HG03103 (cell line): ENCODE measurements around the gene MAGI1.
"Not testable (repeated sequence)": the region's sequence is repeated elsewhere in the genome, so short reads cannot be mapped to it uniquely, and the experiment has no call there.

Source experiments
- ATAC-seq: cut with Tn5 transposase; IDR thresholded peaks from one replicate; pipeline ENCODE4 v1.9.1; 2021; ENCODE audit warnings: low read depth; ENCODE audit not compliant: unreplicated experiment

The MAGI1 gene

DNA sequence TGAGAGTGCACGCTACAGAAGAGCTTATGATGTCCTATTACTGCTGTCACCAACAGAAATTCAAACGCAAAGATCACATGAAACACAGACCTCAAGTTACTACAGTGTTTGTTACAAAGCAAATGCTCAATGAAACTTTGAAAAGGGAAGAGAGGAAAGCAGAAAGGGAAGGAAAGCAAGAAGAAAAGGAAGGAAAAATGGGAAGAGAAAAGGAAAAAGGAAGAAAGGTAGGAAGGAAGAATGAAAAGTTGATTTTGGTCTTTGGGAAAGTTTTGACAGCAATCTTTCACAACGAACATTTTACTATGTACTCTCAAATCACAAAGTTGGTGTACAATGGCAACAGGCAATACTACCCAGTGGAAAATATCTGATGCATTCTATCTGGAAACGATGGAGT is 514.8 kb downstream of the MAGI1 start:
- no peak for ATAC-seq

DNA sequence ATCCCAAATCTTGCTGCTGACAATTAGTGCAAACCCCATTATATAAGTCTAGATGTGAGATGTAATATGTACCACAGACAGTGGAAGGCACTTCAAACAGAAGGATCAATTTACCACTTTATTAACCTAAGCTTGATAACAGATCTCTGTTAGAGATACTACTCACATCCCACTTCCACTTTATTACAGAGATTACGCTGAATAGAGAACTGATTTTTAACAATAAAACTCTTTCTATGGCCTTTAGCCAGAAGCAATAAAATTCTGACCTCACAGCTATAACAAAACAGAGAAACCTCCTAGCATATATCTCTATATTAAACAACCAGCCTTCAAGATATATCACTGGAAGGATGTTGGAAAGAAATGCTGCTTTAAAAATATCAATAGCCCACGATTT is 517.7 kb downstream of the MAGI1 start:
- ATAC-seq, result no peak

DNA sequence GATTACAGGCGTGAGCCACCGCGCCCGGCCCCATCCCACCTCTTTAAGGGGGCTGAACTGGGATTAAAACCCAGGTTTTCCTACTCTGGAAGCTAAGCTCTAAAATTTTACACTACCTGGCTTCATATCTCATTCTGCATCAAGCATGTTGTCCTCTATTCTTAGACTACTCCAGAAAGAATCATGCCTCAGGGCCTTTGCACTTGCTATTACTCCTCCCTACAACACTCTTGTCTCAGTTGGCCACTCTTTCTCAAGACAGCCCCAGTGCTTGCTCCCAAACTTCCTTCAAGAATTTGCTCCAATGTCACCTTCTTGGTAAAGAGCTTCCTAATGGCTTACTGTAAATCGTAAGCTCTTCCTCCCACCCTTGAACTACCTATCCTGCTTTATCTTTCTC is 521.7 kb downstream of the MAGI1 start:
- no peak for ATAC-seq

DNA sequence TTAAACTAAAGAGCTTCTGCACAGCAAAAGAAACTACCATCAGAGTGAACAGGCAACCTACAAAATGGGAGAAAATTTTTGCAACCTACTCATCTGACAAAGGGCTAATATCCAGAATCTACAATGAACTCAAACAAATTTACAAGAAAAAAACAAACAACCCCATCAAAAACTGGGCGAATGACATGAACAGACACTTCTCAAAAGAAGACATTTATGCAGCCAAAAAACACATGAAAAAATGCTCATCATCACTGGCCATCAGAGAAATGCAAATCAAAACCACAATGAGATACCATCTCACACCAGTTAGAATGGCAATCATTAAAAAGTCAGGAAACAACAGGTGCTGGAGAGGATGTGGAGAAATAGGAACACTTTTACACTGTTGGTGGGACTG is 524.4 kb downstream of the MAGI1 start:
- not testable (repeated sequence) for ATAC-seq

DNA sequence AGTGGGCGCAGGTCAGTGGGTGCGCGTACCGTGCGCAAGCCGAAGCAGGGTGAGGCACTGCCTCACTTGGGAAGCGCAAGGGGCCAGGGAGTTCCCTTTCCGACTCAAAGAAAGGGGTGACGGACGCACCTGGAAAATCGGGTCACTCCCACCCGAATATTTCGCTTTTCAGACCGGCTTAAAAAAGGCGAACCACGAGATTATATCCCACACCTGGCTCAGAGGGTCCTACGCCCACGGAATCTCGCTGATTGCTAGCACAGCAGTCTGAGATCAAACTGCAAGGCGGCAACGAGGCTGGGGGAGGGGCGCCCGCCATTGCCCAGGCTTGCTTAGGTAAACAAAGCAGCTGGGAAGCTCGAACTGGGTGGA is 529.3 kb downstream of the MAGI1 start:
- ATAC-seq, result not testable (repeated sequence)

DNA sequence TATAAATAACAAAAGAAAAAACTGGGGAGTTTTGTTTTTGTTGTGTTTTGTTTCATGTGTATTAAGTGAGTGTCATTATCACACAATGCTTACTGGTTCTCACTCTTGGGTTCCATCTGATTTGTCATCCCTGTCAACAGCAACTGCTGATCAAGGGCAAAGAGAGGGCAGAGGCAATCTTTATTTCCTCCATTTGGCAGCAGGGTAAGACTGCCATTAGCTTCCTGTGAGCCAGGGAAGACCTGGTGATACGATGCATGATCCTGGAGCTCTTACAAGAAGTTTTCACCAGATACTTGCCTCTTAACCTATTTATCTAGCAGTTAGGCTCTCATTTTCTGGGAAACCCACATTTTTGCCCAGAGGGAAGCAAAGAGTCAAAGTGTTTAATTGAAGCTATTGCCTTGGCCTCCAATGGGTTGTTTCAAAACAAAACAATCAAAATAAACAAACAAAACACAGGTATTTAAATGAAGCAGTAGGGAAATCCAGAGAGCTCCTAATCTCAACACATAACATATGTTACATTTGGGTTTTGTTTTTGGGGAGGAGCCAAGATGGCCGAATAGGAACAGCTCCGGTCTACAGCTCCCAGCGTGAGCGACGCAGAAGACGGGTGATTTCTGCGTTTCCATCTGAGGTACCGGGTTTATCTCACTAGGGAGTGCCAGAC is 529.8 kb downstream of the MAGI1 start:
- ATAC-seq, result no peak

DNA sequence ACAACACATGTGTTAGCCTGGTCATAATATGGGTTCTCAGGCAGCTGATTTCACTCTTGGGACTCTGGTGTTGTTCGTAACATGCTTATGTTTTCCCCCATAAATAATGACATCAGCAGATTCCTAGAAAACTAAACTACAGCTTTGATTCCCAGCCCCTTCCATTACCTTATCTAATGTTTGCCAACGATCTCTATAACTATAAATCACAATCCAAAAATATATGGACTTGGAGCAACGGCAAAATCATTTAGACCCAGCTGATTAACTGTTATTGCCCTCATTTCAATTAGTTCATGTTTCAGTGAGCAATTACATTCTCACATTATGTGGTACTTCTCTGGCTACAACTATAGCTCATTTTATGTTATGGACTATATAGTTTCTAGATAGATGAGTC is 531.3 kb downstream of the MAGI1 start:
- ATAC-seq, result no peak

DNA sequence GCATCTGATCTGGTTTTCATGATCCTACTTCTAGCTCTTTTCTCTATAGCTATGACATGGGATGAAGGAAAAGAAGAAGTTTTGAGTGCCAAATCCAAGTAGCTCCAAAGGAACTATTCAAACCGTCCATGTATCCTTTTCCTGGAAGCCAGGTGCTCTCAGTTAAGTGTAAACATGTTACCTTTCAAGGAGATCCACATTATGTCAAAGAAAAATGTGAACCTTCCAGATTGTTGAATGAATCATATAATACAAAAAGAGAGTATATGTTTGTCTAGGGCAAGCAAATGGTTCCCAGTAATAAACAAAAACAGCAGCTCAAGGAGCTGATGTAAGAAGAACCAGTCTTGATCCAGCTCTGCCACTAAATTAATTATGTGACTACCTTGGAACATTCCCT is 534.9 kb downstream of the MAGI1 start:
- no peak for ATAC-seq

DNA sequence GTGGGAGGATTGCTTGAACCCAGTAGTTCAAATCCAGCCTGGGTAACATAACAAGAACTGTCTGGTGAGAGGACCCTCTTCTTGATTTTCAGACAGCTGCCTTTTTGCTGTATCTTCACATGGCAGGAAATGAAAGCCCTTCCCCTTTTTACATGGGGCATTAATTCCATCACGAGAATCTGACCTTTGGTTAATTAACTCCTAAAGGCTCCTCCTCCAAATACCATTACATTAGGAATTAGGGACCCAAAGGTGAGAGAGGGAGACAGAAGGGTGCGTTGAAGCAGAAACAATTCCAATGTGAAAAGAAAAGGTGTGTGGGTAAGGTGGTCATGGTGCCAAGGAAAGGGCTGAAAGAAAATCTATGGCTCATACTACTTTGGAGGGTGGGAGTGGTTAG is 536.2 kb downstream of the MAGI1 start:
- no peak for ATAC-seq

DNA sequence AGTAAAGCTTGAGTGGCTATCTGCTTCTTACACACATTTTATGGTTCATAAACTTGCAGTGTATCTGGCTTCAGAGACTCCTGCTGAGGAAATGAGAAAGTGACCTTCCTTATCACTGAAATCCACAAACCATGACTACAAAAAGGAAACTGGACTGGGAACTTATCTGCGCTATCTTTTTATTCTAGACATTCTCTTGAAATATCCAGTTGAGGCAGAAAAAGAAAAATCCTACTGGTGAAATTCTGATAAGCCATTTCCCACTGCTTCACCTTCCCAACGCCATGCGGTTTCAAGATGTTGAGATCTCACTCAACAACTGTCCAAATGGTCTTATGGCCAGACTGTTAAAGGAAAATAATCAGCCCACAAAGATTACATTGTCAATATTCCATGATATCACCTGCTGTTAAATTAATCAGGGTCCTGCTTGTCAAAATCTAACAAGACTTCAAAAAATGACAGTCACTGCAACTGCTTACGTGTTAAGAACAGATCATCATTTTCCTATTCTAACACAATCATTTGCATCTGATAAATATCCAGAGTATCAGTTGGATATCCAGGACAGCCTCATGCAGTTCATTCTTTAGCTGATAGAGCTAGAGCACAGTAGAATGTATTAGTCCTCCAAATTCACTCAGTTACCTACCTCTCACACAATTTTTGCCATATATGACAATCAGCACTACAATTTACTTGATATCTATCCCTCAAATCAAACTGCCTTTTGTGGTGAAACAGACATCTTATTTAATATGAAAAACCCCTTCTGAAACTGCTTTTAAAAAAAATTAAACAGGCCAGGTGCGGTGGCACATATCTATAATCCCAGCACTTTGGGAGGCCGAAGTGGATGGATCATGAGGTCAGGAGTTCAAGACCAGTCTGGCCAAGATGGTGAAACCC is 538.1 kb downstream of the MAGI1 start:
- no peak for ATAC-seq

DNA sequence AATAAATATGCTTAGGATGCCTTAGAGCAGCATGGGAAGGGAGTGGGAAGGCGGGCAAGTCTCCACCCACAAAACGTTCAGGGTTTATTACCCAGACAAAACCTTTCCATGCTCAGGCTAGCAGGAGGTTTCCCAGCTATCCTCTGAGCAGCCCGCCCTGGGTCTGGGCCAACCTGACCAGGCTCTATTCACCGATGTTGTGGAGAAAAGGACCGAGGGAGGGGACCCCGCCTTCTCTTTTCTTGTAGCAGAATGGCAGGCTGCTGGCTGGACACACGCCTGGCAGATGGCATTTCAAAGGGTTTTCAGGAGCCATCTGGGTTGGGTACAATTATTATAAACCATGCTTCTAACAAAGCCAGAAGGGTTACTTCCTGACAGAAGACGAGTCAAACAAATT is 540.9 kb downstream of the MAGI1 start:
- no peak for ATAC-seq

DNA sequence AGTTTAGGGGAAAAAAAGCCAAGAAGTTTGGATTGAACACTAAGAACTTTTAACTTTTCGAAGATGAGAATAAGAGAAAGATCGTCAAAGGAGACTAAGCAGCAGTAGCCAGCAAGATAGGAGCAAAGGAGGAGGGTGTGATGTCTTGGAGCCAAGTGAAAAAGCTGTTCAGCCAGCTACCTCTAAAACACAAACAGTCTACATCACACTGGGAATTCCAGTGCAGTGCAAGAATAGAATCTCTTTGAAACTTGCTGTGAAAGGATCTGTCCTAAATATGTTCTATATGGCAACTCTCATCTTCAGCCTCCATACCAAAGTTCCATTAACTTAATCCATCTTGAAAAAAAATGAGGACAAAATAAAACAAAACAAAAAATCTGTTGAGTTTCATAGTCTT is 541.5 kb downstream of the MAGI1 start:
- ATAC-seq, result no peak

DNA sequence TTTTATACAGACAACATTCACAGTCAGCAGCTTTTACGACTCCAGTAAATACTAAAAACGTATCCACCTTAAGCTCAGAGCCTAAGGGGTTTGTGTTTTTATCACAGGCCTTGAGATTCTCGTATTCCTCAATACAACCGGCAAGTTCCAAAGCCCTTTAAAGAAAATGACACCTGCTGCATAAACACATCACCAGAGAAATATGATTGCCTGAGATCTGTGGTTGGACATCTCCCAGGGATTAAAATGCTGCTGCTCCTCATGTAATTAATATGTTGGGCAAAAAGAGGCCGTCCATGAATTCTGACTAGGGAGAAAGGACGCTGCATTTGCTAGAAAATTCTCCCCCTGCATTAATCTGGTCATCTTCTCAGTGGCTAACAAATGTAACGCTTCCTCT is 544.8 kb downstream of the MAGI1 start:
- no peak for ATAC-seq

DNA sequence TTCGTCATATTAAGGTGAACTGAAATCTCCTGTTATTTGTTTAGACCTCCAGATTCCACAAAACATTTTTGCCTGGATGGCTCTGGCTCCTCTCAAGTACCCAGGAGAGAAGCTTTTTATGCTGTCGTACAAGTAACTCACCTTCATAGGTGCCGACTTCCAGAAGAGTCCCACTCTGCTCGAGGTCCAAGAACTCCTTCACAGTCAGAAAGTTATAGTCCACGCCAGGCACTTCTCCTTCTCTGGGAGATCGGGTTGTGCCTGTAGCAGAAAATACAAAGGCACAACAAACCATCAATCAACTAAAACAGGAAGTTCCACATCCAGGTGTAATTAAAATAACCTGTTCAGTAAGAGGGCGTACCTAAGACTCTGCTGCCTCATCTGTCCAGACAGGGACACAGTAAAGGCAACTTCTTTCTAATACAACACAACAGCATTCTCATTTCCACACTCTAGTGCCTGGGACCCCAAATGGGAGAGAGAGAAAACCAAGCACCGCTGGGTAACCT is 545.3 kb downstream of the MAGI1 start:
- no peak for ATAC-seq

DNA sequence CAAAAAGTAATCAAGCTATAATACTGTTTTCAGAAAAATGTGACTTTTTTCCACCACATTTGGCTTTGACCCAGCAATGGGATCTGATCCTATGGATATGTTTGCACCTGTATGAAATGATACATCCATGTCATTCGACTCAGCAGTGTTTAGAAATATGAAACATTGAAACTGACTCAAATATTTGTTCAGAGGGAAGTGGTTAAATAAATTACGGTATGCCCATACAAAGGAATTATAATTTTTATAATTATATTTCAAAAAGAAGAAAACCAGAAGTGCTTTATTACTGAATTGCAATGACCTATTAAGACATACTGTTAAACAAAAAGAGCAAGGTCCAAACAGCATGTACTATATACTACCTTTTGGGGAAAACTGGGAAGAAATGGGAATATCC is 546.5 kb downstream of the MAGI1 start:
- no peak for ATAC-seq

DNA sequence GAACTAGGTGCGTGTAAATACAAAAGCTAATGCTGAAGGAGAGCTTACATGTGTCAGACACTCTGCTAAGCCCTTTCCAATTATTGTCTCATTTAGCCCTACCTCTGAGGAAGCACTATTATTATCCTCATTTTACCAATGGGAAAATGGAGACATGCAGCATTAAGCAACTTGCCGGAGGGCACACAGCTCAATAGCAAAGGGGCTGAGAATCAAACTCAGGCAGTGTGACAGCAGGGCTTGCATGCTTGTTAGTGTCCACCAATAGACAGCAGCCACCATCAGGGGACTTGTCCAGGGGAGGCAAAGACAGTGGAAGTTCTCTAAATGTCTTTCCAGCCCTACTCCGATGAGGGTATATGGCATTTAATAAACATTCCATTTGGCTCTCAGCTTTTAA is 548.6 kb downstream of the MAGI1 start:
- ATAC-seq, result no peak

DNA sequence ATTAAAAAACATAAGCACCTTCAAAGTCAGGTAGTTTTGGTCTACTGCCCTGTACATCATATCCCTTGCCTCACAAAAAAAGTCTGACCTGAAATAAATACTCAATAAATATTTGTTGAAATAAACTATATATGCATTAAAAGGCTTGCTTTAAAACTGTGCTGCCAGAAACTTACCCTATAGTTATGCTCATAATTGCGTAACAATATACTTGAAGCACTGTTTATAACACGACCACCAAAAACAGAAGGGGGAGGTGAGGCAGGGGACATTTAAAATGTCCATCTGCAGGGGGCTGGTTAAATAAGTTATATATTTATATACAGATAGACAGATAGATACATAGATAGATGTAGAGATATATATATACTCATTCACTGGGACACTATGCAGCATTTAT is 549.5 kb downstream of the MAGI1 start:
- no peak for ATAC-seq

DNA sequence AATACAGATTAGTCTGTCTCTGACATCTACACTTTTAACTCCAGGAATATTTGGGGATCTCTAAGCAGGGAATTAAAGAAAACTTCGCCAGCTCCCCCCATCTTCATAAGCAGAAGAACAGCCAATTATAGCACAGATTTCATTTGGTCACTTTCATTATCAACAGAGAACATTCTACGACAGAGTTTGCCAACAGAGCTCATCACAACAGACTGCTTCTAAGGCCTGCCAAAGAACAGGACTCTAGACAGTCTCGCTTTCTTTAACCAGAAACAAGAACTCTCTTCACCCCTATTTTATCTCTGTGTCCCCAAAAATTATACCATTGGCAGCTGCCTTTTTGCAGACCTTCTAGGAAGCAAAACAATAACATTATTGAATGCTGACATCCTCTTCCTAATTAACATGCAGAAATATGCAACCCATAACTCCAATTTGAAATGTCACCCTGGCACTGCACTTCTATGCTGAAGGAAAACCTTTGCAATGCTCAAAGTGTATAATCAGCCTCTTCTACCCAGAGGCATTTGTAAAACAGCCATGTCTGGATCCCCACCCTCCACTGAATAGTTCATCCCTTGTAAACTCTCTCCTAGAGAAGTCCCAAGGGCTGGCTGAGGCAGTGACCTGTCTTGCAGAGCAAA is 552.8 kb downstream of the MAGI1 start:
- no peak for ATAC-seq

DNA sequence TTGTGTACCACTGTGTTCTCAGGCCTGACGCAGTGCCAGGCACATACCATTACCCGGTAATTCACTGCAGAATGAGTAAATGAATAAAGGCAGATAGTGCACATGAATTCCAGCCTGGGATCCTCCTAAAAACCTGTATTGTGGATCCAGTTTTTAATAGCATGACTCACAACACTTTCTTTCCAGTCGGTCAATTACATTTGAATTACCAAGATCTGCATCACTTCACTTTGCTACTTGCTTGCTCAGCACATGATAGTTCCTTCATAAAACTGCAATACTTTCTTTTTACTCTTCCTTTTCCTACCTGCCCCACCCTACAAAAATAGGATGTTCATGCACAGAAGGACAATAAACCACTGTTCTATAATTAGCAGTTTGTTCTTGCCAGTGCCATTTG is 553.8 kb downstream of the MAGI1 start:
- no peak for ATAC-seq

DNA sequence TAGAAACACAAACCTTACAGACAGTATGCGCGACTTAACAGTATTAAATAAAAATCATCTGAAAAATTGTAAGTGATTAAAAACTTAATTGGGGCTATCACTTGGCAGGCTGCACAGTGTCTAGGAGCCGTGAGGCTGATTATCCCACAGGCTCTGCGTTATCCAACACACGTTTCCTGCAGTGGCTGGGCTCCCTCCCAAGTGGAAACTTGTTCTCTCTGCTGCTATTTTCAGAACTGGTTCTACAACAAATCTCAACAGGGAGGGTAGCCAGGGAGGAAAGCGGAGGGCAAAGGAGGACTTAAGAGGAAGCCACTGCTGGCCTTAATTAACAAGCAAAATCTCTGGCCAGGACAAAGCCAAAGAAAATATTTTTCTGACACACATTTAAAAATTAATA is 555.2 kb downstream of the MAGI1 start:
- ATAC-seq, result no peak

DNA sequence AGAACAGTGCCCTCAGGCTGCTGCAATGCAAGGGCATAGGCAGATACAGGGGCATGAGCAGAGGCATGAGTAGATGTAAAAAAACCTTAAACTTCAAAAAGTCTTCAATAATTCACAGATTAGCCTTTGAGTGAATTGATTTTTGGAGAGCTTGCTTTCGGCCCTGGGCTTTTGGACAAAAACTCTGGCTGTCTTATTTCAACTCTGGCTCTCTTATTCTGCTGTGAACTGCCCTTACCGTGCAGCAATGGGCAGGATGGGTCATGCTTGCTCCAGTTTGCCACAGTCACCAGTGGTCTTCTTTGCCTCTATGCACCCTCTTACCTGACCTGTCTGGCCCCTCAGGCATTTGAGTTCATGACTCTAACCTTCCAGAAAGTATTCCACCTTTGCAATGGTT is 555.7 kb downstream of the MAGI1 start:
- ATAC-seq, result no peak

DNA sequence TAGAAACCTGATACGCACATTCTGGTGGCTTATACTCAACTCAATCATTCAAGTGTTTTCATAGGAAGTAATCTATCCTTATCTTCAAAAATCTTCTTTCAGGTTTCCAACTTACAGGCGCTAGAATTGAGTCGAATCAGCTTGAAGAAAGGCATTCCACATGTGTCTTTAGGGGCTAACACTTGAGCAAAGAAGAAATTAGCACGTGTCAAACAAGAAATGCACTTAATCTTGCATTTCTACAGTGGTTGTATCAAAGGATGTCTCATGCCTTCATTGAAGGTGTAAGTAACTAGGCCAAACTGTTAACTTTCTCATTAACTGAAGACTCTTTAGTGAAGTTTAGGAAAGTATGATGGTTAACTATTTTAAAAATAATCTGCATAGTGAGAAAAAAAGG is 557.6 kb downstream of the MAGI1 start:
- no peak for ATAC-seq
